Tibial nerve (tissue), 3 donors: ENCODE data around the gene TGFB1I1.

Source experiments
- POLR2A ChIP-seq, 2 donors: fragments of 450-650 bp; IDR thresholded peaks; one replicate each; pipeline ENCODE4 v1.6.1; 2017; ENCODE audit warnings: antibody characterized with exemption in 2 of 2, mild to moderate bottlenecking in 2 of 2, moderate library complexity in 2 of 2
- TF ChIP-seq, protein P1 (sequence below), 5 experiments: fragments of 200-600 bp in 3 of 5; fragments of 450-650 bp in 2 of 5; sonication (generic) in 3 of 5; IDR thresholded peaks; one replicate each; pipeline ENCODE4 v1.5.1; 2016 to 2019; ENCODE audit warnings: antibody characterized with exemption in 5 of 5, mild to moderate bottlenecking in 3 of 5, moderate library complexity in 2 of 5

DNA sequence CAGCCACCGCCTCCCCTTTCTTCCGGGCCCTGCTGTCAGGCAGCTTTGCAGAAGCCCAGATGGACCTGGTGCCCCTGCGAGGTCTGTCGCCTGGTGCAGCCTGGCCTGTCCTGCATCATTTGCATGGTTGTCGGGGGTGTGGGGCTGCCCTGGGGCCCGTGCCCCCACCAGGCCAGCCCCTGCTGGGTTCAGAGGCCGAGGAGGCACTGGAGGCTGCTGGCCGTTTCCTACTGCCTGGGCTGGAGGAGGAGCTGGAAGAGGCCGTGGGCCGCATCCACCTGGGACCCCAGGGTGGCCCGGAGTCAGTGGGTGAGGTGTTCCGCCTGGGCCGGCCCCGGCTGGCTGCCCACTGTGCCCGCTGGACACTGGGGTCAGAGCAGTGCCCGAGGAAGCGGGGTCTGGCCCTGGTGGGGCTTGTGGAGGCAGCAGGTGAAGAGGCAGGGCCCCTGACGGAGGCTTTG, 5.5 kb upstream of the TGFB1I1 start:
- TF ChIP-seq, protein P1, sequence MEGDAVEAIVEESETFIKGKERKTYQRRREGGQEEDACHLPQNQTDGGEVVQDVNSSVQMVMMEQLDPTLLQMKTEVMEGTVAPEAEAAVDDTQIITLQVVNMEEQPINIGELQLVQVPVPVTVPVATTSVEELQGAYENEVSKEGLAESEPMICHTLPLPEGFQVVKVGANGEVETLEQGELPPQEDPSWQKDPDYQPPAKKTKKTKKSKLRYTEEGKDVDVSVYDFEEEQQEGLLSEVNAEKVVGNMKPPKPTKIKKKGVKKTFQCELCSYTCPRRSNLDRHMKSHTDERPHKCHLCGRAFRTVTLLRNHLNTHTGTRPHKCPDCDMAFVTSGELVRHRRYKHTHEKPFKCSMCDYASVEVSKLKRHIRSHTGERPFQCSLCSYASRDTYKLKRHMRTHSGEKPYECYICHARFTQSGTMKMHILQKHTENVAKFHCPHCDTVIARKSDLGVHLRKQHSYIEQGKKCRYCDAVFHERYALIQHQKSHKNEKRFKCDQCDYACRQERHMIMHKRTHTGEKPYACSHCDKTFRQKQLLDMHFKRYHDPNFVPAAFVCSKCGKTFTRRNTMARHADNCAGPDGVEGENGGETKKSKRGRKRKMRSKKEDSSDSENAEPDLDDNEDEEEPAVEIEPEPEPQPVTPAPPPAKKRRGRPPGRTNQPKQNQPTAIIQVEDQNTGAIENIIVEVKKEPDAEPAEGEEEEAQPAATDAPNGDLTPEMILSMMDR (IDR thresholded peaks at IDR 0.05) = no peak
- TF ChIP-seq POLR2A (IDR thresholded peaks at IDR 0.05) = no peak
